ENCODE data around the gene ANO8. TPM values are rescaled to one million over a fixed set of nuclear protein-coding genes. Genes with fewer than 3 reads are reported as not detected.

Gene ANO8
- total and polyA plus RNA-seq, 2 of the 13 experiments (the other 11 are each of a cell fraction or from before 2014, with no cell fraction given), result 1.8 to 3.5 TPM

- TF ChIP-seq ZSCAN25 (CRISPR knock-in tag; IDR thresholded peaks at IDR 0.05) (0 out of 2 replicates have a peak, but pooled peaks have one; percentile 28), ZMYM4 (CRISPR knock-in tag; IDR thresholded peaks at IDR 0.05) (peak; percentile 69), PATZ1 (CRISPR knock-in tag; IDR thresholded peaks at IDR 0.05) (0 out of 2 replicates have a peak, but pooled peaks have one; percentile 30), DRAP1 (CRISPR knock-in tag; IDR thresholded peaks at IDR 0.05) (peak; percentile 41; the same call in 1 of the 2 replicates), ZNF784 (CRISPR knock-in tag; IDR thresholded peaks at IDR 0.05; ENCODE audit: borderline replicate concordance) (no peak), ZNF446 (CRISPR knock-in tag; IDR thresholded peaks at IDR 0.05) (peak; percentile 70; the same call in 1 of the 2 replicates), ZNF749 (CRISPR knock-in tag; IDR thresholded peaks at IDR 0.05; ENCODE audit: borderline replicate concordance) (no peak), ZNF292 (CRISPR knock-in tag; IDR thresholded peaks at IDR 0.05; ENCODE audit: borderline replicate concordance, low read depth) (no peak), MYNN (CRISPR knock-in tag; IDR thresholded peaks at IDR 0.05; ENCODE audit: low read depth) (no peak), GATA4 (IDR thresholded peaks at IDR 0.05; ENCODE audit: borderline replicate concordance, low read depth) (no peak), GPBP1L1 (CRISPR knock-in tag; IDR thresholded peaks at IDR 0.05) (no peak), PREB (CRISPR knock-in tag; IDR thresholded peaks at IDR 0.05) (no peak), HDAC2 (CRISPR knock-in tag; IDR thresholded peaks at IDR 0.05) (0 out of 2 replicates have a peak, but pooled peaks have one; percentile 31), TOE1 (CRISPR knock-in tag; IDR thresholded peaks at IDR 0.05) (no peak), GTF2F1 (IDR thresholded peaks at IDR 0.05; ENCODE audit: low read length) (no peak), IKZF5 (CRISPR knock-in tag; IDR thresholded peaks at IDR 0.05) (peak; percentile 49; the same call in 1 of the 2 replicates), HMGA1 (CRISPR knock-in tag; conservative IDR thresholded peaks at IDR 0.05) (no peak), ZFP82 (CRISPR knock-in tag; IDR thresholded peaks at IDR 0.05; ENCODE audit: borderline replicate concordance) (peak; percentile 76; the same call in 1 of the 2 replicates), NFRKB (IDR thresholded peaks at IDR 0.05) (no peak), ZNF431 (CRISPR knock-in tag; IDR thresholded peaks at IDR 0.05; ENCODE audit: borderline replicate concordance, low read depth) (peak; percentile 71)
Observed at GRCh38 chr19:17334414-17335409, at the start of gene ANO8 (continued).
